ENCODE results near the gene MBD3L4.
"Not testable (repeated sequence)": the region's sequence is repeated elsewhere in the genome, so short reads cannot be mapped to it uniquely, and the experiment has no call there.

Gene MBD3L4

DNA sequence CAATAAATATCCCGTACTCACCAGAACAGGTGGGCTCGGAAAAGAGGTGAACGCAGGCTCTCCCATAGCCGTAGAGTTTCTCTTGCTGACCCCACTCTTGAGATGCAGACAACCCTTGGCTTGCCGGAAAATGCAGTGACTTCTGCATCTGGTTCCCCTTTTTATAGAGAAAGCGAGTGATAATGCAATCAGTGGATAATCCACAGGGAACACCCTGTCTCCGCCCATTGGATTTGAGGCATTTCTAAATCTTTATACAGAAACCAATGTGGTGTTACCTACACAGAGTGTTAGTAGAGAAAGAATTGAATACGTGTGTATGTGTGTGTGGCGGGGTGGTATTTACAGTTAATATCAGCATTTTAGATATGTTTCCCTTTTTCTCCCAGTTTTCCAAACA lies at the start of gene MBD3L4:
Gene MBD3L4 (minus strand): TSS at position 101 of the 400 bp plus-strand sequence. CDS start 35 bp downstream, at position 66.
- in situ Hi-C loops (cut with MboI; ENCODE audit: low sequenced_read_pairs) = not testable (repeated sequence)

DNA sequence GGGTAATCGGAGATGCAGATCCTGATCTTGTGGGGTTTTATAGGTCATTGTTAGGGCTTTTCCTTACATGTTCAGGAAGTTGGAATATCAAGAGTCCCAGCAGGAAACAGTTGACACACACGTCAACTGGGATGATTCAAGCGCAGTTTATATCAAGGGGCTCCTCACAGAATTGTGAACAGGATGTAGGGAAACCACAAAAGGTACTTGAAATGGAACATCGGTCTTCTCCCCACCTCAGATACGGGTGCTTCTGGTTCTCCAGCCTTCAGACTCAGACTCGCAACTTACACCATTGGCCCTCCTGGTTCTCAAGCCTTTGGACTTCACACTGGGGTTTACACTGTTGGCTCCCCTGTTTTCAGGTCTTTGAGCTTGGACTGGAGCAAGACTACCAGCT lies 49.0 kb upstream of the MBD3L4 start:
- in situ Hi-C loops (cut with MboI; ENCODE audit: low sequenced_read_pairs) = no loop called here

DNA sequence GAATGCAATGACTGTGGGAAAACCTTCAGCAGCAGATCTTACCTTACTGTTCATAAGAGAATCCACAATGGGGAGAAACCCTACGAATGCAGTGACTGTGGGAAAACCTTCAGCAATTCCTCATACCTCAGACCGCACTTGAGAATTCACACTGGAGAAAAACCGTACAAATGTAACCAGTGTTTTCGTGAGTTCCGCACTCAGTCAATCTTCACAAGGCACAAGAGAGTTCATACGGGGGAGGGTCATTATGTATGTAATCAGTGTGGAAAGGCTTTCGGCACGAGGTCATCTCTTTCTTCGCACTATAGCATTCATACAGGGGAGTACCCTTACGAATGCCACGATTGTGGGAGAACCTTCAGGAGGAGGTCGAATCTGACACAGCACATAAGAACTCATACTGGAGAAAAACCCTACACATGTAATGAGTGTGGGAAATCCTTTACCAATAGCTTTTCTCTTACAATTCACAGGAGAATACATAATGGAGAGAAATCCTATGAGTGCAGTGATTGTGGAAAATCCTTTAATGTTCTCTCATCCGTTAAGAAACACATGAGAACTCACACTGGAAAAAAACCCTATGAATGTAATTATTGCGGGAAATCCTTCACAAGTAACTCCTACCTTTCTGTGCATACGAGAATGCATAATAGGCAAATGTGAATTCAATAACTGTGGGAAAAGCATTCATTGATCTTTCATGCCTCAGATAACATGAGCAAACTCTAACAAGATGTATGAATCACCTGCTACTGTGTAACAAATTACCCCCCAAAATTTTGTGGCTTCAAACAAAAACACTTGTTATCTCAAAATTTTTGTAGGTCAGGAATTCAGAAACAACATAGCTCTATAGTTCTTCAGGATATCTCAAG lies 43.3 kb upstream of the MBD3L4 start:
- in situ Hi-C loops (cut with MboI; ENCODE audit: low sequenced_read_pairs) = no loop called here

DNA sequence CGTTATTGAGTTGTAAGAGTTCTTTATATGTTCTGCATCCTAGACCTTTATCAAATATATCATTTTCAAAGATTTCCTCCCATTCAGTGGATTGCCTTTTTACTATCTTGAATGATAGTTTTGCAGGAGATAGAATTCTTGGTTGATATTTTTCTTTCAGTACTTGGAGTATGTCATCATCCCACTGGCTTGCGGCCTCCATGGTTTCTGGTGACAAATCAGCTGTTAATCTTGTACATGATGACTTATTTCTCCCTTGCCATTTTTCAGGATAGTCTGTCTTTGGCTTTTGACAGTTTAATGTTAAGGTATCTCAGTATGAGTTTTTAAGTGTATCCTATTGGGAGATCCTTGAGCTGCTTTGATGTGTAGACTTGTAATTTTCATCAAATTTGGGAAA lies 38.0 kb upstream of the MBD3L4 start:
- in situ Hi-C loops (cut with MboI; ENCODE audit: low sequenced_read_pairs) = loop anchor here (10.0 kb wide), 1 partner anchor 73 kb away; no protein-coding TSS in a partner anchor

DNA sequence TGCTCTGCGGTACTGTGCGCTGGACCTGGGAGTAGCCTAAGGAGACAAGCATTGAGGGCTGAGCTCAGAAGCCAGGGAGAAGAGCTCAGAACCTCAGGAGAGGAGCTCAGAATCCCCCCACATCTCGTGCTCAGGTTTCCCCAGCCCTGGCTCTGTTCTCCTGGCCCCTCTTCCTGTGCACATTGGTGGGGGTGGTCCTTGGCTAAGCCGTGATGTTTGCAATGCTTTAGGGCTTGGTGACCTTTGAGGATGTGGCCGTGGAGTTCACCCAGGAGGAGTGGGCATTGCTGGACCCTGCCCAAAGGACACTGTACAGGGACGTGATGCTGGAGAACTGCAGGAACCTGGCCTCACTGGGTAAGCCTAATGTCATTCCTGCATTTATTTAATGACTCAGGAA lies 36.2 kb upstream of the MBD3L4 start:
- in situ Hi-C loops (cut with MboI; ENCODE audit: low sequenced_read_pairs) = loop anchor here (10.0 kb wide), 1 partner anchor 71 kb away; no protein-coding TSS in a partner anchor

DNA sequence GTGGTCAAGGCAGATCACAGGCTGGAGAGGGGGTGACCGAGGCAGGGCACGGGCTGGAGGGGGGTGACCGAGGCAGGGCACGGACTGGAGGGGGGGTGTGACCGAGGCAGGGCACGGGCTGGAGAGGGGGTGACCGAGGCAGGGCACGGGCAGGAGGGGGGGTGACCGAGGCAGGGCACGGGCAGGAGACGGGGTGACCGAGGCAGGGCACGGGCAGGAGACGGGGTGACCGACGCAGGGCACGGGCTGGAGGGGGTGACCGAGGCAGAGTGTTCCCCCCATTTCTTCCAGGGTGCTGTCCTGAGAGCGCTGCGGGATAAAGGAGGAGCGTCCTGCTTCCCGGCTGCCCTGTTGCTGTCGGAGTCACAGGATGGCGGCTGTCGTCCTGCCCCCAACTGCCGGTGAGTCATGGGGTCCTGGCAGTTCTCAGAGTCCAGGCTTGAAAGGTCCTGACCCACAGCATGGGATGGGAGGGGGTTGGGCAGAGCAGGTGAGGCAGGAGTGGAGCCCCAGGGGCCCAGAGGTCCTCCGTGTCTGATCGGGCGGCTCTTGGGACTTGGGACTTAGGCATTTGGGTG lies 34.8 kb upstream of the MBD3L4 start:
- in situ Hi-C loops (cut with MboI; ENCODE audit: low sequenced_read_pairs) = loop anchor here (10.0 kb wide), 1 partner anchor 70 kb away; no protein-coding TSS in a partner anchor

DNA sequence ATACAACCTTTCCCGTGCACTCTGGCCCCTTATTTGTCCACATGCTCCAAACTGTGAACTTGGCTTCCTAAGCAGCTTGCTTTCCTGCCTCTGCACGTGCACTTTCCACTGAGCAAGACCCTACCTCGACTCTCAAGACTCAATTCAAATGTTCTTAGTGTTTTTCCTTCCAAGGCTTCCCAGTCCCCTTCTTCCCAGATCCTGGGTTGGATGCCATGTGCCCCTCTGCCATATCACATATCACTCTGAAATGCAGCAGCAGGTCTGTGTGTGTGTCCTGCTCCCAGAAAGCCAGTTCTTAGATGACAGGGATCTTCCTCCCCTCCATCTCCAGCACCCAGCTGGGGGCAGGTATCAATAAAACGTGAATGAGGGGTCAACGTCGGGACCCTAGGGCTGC lies 32.6 kb upstream of the MBD3L4 start:
- in situ Hi-C loops (cut with MboI; ENCODE audit: low sequenced_read_pairs) = loop anchor here (10.0 kb wide), 1 partner anchor 68 kb away; no protein-coding TSS in a partner anchor

DNA sequence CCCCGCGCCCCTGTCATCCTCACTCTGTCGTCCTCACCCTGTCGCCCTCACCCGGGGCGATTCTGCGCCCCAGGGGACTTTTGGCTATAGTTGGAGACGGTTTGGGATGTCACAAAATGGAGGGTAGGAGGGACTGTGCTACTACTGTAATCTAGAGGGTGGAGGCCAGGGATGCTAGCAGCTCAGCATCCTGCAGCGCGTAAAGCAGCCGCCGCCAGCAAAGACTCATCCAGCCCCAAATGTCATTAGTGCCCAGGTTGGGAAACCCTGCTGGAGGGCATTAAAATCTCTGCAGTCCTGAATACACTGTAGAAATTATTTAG lies 29.9 kb upstream of the MBD3L4 start:
- in situ Hi-C loops (cut with MboI; ENCODE audit: low sequenced_read_pairs) = loop anchor here (10.0 kb wide), 1 partner anchor 65 kb away; no protein-coding TSS in a partner anchor

DNA sequence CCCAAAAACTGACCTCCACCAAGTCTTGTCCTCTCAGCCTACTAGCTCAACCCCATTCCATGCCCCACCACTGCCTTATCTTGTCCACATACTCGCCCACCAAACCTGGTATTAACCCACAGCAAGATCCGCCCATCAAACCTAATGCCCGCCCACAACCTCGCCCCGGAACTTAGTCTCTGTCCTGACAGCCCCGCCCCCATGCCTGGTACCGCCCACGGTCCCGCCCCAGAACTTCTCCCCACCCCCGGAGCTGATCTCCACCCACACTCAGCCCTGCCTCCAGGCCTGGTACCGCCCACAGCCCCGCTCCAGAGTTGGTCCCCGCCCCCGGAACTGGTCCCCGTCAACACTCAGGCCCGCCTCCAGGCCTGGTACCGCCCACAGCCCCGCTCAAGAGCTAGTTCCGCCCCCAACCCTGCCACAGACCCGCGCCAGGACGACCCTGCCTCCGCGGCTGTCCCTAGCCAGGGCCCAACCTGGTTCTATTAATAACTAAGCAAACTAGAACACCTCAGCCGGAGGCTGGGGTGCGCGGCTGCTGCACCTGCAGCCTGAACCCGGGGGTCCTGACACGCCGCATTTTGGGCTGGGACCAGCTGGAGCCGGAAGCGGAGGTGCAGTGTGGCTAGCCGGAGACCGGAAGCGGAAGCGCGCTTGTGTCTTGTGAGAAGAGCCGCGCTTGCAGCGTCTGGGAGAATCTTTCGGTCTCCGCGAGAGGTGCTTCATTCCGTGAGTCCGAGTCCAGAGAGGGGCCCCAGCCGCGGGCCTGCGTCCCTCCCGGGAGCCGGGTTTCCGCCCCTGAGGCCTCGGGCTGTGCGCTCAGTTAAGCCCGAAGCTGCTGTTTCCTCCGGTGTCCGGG lies 29.3 kb upstream of the MBD3L4 start, which contains the start of gene ZNF557:
Gene ZNF557 (plus strand): TSS at position 662 of the 862 bp plus-strand sequence. CDS start 5,372 bp downstream, outside the sequence.
- in situ Hi-C loops (cut with MboI; ENCODE audit: low sequenced_read_pairs) = no loop called here

DNA sequence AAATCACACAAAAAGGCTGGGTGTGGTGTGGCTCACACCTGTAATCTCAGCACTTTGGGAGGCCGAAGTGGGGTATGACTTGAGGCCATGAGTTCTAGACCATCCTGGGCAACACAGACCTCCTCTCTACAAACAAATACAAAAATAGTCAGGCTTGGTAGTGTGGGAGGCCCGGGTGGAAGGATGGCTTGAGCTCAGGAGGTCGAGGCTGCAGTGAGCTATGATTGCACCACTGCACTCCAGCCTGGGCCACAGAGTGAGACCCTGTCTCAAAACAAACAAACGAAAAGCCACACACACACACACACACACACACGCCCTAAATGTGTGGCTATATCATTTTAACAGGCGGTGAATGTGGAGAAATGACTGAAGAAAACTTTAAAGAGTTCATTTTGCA lies 28.6 kb upstream of the MBD3L4 start:
- in situ Hi-C loops (cut with MboI; ENCODE audit: low sequenced_read_pairs) = no loop called here

DNA sequence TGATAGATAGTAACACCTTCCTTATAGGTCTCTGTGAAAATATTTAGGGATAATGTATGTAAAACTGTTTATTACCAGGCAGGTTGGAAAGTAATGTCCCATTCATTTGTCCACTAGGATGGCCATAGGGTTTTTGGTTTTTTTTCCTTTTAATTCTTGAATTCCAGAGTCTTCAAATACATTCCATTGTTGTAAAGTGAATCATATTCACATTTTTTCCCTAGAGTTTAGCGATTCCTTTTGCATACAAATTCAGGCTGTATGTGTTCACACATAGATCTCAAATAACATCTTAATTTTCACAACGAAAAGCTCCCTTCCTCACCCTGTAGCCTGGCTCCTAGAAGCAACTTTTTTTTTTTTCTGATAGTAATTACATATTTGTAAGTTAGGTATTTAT lies 27.7 kb upstream of the MBD3L4 start:
- in situ Hi-C loops (cut with MboI; ENCODE audit: low sequenced_read_pairs) = no loop called here

DNA sequence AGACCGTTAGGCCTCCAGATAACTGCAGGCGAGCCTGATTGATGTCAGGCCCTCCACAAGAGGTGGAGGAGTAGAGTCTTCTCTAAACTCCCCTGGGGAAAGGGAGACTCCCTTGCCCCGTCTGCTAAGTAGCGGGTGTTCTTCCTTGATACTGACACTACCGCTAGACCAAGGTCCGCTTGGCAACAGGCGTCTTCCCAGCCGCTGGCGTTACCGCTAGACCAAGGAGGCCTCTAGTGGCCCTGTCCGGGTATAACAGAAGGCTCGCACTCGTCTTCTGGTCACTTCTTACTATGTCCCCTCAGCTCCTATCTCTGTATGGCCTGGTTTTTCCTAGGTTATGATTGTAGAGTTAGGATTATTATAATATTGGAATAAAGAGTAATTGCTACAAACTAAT lies 27.1 kb upstream of the MBD3L4 start:
- in situ Hi-C loops (cut with MboI; ENCODE audit: low sequenced_read_pairs) = not testable (repeated sequence)

DNA sequence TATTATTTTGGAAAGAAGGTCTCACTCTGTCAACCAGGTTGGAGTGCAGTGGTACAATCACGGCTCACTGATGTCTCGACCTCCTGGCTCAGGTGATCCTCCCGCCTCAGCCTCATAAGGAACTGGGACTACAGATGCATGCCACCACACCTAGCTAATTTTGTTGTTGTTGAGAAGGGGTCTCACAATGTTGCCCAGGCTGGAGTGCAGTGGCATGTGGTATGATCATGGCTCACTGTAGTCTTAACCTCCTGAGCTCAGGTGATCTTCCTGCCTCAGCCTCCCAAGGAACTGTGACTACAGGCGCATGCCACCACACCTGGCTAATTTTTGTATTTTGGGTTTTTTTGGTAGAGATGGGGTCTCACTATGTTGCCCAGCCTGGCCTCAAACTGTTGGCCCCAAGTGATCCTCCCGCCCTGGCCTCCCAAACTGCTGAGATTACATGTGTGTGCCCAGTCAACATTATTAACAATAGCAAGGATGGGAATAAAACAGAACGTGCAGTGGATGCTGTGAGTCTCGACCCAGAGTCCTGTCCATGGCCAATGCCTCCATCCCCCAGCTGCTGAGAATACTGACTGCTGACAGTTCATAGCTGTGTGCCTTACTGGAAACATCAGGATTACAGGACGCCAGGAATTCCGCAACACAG lies 23.9 kb upstream of the MBD3L4 start:
- in situ Hi-C loops (cut with MboI; ENCODE audit: low sequenced_read_pairs) = no loop called here

DNA sequence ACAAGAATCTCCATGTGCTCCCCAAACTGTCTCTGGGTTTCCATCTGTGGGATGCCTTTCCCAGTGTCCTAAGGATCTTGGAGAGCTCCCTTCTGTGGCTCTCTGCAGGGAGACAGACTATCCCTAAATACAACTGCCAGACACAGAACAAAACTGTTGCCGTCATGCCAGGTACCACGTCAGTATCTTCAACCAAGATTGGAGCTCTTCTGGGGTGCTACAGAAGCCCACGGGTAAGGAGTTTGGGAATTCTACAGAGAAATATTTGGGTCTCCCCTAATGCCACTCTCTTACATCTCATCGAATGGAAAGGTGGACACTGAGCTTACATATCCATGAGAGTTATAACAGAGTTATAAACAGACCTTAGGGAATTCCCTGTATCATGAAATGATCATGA lies 23.4 kb upstream of the MBD3L4 start:
- in situ Hi-C loops (cut with MboI; ENCODE audit: low sequenced_read_pairs) = no loop called here

DNA sequence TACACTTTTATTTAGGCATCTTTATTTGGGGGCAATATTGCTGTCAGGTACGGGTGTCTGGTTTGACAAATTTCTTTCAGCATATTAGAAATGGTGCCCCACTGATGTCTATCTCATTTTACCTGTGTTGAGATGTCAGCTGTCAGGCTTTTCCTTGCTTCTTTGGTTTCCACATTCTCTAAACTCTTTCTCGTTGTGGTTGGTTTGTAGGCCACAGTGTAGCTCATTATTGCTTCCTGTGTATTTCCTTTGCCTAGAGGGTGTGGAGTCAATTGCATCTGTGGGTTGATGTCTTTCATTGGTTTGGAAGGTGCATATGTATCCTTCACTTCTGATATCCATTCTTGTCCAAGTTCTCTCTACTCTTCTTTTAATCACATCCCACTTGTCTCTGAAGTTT lies 20.0 kb upstream of the MBD3L4 start:
- in situ Hi-C loops (cut with MboI; ENCODE audit: low sequenced_read_pairs) = not testable (repeated sequence)

DNA sequence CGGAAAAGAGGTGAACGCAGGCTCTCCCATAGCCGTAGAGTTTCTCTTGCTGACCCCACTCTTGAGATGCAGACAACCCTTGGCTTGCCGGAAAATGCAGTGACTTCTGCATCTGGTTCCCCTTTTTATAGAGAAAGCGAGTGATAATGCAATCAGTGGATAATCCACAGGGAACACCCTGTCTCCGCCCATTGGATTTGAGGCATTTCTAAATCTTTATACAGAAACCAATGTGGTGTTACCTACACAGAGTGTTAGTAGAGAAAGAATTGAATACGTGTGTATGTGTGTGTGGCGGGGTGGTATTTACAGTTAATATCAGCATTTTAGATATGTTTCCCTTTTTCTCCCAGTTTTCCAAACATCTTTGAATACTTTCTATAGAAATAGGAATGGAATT lies 18.6 kb upstream of the MBD3L4 start, which contains the start of gene MBD3L3:
Gene MBD3L3 (minus strand): TSS at position 101 of the 400 bp plus-strand sequence. CDS start 71 bp downstream, at position 30.
- in situ Hi-C loops (cut with MboI; ENCODE audit: low sequenced_read_pairs) = not testable (repeated sequence)

DNA sequence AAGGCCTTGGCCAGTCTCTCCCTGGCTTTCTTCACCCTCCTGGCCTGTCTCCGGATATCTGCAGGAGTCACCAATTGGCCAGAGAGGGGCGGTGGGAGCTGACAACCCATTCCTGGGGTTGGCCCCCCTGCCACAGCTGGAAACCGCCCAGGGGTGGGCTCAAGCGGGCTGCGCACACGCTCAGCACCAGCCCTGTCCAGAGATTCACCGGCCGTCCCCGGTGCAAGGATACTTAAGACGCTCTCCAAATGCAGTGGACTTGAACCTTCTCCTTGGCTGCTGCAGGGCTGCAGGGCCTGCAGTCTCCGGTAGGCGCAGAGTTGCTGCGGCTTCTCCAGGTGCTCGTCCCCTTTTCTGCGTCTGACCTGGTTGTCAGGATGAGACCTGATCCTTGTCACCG lies 16.4 kb upstream of the MBD3L4 start:
- in situ Hi-C loops (cut with MboI; ENCODE audit: low sequenced_read_pairs) = not testable (repeated sequence)

DNA sequence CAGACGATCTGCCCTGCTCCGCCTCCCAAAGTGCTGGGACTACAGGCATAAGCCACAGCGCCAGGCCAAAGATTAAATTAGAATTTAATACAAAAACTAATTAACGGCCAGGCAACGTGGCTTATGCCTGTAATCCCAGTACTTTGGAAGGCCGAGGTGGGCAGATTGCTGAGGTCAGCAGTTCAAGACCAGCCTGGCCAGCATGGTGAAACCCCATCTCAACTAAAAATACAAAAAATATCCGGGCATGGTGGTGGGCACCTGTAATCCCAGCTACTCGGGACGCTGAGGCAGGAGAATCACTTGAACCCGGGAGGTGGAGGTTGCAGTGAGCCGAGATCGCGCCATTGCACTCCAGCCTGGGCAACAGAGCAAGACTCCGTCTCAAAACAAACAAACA lies 15.7 kb upstream of the MBD3L4 start:
- in situ Hi-C loops (cut with MboI; ENCODE audit: low sequenced_read_pairs) = not testable (repeated sequence)

DNA sequence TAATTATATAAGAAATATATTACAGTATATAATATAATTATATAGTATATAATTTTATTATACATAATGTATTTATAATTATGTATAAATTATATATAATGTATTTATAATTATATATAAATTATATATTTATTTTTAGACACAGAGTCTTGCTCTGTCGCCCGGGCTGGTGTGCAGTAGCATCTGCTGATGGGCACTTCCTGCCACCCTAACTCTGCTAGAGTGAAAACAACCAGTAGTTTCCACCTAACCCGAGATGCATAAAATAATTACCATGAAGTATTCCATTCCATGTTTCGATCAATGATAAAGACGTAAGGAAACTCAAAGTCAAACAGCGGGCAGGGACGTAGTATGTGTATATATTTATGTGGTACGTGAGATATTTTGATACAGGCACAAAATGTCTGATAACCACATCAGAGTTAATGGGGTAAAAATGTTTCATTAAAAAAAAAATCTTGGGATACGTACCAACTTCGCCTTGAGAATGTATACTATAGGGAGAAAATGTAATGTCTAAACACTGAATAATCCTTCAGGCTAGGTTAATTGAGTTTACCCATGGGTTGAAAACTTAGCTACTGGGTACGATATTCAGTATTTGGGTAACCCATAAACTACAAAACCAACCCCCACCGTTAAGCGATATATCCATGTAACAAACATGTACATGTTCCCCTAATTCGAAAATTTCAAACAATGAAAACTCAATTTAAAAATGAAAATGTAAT lies 14.8 kb upstream of the MBD3L4 start:
- in situ Hi-C loops (cut with MboI; ENCODE audit: low sequenced_read_pairs) = not testable (repeated sequence)

DNA sequence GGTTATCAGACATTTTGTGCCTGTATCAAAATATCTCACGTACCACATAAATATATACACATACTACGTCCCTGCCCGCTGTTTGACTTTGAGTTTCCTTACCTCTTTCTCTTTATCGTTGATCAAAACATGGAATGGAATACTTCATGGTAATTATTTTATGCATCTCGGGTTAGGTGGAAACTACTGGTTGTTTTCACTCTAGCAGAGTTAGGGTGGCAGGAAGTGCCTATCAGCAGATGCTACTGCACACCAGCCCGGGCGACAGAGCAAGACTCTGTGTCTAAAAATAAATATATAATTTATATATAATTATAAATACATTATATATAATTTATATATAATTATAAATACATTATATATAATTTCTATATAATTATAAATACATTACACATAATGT lies 12.9 kb upstream of the MBD3L4 start:
- in situ Hi-C loops (cut with MboI; ENCODE audit: low sequenced_read_pairs) = not testable (repeated sequence)

Data from HL-60/S4 treated with phorbol 12-myristate 13-acetate at 8.2 ng/mL for 4 days and 3 days (cell line).